GM21381 (cell line): ENCODE data around the gene PDE11A.

ENCODE experiments used
- ATAC-seq: cut with Tn5 transposase; IDR thresholded peaks from one replicate; pipeline ENCODE4 v1.9.1; 2021; ENCODE audit warnings: mild to moderate bottlenecking, moderate library complexity; ENCODE audit not compliant: unreplicated experiment

Gene PDE11A

DNA sequence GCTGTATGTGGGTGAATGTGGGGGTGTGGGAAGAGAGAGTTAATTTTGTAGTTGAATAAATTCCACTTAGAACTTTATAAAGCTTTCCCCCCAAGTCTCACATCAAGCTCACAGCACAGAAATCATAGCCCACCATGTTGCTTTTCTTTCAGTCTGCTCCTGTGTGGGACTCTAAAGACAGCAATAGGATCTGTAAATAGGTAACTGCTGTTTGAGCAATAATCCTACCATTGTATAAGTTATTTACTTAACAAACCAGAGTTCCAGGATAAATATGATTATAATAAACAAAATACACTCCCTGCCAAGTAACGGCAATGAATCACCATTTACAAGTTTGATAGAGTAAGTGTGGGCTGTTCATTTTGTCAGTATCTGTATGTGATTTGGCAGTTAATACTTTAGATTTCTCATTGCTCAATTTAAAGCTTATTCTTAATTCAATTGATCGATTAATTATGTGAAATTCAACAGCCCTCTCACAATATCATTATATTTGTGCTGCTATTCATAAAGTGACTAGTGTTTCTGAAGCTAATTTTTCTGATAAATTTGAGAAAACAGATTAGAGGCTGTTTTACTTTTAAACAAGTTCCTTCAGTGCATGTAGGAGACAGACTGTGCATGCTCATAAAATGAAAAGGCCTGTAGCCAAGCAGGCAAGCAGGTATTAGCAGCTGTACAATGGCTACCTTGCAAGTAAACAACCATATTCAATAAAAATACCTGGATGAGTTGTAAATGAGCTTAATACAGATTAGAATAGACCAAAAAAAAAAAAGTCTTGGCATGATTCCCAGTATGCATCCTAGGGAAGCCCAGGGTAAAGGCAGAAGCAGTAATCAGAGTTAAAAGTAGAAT is 142.7 kb downstream of the PDE11A start:
- no peak for ATAC-seq

DNA sequence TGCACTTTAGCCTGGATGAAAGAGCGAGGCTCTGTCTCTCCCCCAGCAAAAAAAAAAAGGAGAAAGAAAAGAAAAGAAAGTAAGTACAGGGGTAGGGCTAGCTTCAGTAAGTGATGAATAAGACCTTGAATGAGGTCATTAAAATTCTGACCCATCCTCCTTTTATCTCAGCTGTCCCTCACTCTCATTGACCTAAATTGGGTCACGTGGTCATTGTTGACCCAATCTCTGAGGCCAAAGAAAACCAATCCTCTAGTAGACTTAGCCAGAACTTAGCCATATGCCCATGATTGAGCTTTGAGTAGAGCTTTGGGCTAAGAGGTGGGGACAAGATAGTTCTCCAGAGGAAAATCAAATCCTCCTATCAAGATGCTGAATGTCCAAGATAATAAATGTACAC is 149.3 kb downstream of the PDE11A start:
- no peak for ATAC-seq

DNA sequence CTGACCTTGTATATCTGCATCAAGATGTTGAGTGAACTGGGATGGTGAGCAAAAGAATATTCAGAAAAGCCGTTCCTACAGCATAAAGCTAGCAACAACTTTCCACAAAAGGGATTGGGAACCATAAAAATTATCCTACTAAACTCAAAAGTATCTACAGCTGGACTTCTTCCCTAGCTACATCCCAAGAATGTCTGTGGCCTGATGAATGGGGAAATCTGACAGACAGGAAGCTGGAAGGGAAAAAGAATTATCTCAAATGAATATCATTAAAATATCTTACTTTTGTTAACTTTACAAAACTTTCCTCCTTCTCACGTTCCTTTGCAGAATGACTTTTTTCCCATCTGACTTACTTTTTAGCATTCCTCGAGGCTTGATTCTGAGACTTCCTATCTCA is 150.9 kb downstream of the PDE11A start:
- ATAC-seq, result no peak

DNA sequence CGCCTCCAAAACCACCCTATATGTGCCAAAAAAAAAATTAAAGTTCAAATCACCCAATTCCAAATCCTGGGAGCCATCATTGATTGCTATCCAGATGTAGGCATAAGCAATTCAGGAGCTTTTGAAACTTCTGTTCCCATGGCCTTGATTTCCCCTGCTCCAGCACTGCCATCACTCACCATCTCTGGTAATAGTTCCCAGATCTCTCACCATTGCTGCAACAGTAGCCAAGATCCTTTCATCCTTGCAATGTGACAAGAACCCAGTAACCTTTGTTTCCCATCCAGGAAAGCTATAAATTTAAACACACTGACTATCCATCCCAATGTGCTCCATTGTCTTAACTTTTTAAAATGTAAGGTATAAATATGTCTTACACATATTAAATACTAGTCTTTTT is 155.4 kb downstream of the PDE11A start:
- no peak for ATAC-seq

GRCh38 chr2:177916342-177916741 is 156.2 kb downstream of the PDE11A start:
- no peak for ATAC-seq

- no peak for ATAC-seq
These were observed 158.3 kb downstream of the PDE11A start for GRCh38 chr2:177914247-177914646.

- ATAC-seq, result no peak
These were observed 162.6 kb downstream of the PDE11A start for GRCh38 chr2:177909962-177910361.

DNA sequence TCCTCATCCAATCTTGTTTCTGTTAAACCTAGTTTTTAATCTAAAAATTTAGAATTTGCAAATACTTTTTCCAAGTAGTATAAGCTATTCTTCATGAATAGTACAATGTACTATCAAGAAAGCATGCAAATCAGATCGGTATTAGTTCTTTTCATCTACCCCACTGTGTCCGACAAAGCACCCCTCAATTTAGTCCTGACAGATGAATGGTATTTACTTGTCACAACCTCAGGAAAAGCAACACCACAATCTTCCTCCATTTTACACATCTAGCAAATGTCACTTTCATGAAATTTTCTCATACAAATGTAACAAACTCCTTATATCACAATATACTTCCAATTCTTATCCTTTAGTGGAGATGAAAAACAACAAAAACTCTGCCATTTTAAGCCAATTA is 163.8 kb downstream of the PDE11A start:
- ATAC-seq, result no peak

- no peak for ATAC-seq
These were observed 164.4 kb downstream of the PDE11A start for GRCh38 chr2:177908182-177908581.

DNA sequence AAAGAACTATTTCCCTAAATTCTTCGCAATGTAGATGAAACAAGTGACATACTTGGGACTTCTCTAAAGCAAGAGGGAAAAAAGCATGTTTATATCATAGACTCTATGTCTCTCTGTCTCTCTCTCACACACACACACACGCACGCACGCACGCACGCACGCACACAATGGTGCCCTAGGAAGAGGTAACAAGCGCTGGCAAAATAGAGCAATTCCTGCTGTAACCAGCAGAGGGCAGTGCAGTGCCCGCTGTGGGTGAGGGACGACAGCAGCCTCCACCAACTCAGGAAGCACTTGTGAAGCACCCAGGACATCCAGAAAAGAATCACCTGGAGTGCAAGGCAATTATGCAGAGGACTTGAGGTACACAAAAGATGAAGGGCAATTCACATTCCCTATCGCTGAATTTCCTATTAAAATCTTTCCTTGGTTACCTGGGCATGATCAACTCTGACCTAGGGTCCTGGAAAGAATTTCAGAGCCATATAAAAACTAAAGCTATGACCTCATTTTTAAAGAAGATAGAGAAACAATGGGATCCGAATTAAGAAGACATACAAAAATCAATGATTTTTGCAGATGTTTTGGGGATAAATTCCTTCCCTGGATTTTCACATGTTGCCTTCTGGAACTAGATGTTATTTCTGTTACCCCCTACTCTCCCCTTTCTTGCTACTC is 166.4 kb downstream of the PDE11A start:
- peak; percentile 96 for ATAC-seq

DNA sequence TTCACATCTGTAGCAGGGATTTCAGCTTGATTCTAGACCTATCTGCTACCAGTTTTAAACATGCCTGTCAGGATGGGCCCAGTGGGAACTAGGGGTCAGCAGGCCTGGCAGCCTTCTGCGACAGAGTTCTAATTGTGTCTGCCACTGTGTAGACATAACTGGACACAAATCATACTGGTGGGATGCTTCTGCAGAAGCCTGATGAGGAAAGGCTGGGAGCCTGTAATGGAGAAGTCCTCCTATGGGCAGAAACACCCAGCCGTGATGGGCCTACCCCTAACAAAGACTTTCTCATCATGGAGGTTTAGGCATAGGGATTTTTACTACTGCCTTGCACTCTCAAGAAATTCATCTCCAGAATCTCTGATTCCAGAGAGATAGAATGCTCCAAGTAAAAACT is 166.9 kb downstream of the PDE11A start:
- ATAC-seq, result no peak

DNA sequence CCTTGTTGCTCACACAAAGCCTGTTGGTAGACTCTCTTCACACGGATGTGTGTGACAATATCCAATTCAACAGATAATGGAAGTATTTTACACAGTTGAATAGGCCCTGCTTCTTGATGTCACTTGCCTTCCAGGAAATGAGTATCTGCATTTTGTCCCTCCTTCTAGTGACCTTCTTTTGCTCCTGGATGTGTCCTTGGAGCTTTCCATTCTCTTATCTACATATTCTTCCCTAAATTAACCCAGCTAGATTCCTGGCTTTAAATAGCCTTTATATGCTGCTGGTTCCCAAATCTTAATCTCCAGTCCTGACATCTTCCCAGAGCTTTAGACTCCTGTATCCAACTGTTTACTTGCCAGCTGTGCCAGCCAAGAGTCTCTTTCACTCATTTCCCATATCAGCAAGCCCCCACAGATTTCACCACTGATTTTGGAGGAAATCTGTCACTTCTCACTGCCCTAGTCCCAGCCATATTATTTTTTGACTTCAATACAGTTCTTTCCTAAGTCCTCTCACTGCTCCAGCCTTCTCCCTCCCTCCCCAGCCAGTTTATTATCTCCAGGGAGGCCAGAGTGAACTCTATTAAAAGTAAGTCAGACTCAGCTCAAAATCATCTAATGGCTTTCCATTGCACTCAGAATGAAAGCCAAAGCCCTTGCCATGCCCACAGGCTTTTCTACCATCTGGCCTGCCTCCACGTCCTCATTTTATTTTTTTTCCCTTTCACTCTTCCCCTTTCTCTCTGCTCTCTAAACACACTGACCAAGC is 170.0 kb downstream of the PDE11A start:
- no peak for ATAC-seq

- ATAC-seq, result no peak
These were observed 172.5 kb downstream of the PDE11A start for GRCh38 chr2:177900082-177900481.

DNA sequence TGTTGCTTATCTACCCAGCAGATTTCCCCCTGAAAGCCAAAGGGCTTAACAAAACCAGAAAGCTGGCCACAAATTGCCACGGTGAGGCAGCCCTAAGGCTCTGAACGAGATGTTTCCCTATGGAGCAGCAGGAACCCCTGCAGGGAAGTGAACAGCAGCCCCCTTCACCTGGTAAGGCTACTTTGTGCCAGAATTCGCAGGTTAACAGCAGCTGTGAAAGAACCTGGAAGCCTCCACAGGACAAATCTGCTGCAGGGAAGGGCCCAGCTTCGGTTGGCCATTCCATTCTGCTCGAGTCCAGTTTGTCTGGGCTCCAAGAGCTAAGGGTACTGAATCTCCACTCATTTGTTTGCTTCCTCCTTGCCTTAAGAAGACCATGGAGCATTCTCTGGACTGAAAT is 175.3 kb downstream of the PDE11A start:
- ATAC-seq, result no peak

DNA sequence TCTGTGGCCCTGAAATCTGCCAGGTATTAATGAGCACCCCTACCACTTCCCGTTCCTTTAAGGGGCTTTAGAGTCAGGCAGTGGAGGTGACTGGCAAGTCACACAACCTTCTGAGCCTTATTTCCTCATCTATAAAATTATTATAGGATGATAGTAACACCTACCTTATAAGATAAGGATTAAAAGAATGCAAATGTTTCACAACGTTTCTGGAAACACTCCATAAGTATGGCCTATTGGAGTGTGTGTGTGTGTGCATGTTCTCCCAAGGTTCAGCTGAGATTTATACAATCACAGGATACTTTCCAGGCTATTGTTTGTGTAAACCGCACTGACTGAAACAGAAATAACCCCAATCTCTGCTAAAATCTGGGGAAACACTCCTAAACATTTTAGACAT is 176.0 kb downstream of the PDE11A start:
- ATAC-seq, result no peak

DNA sequence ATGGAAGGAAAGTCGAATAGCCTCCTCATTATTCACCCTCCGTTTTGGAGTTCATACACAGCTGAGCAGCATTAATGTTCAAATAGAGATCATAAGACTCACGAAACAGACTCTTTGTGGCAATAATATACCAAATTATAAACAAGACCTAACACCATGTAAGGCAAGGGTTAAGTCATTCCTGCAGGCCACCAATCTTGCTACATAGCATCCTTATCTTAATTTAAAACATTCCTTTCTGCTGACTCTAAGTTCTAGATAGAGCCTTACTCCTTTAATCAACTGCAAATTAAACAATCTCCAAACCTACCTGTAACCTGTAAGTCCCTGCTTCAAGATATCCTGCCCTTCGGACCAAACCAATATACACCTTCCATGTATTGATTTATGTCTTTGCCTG is 178.0 kb downstream of the PDE11A start:
- ATAC-seq, result no peak

- no peak for ATAC-seq
These were observed 178.7 kb downstream of the PDE11A start for GRCh38 chr2:177893880-177894279.

- no peak for ATAC-seq
These were observed 181.0 kb downstream of the PDE11A start for GRCh38 chr2:177891533-177891932.

- no peak for ATAC-seq
These were observed 182.6 kb downstream of the PDE11A start for GRCh38 chr2:177889818-177890460.

GRCh38 chr2:177888581-177888980 is 184.0 kb downstream of the PDE11A start:
- no peak for ATAC-seq

- no peak for ATAC-seq
These were observed 184.9 kb downstream of the PDE11A start for GRCh38 chr2:177887722-177888121.
